Activated CD8-positive, alpha-beta memory T cell treated with anti-CD3 and anti-CD28 coated beads for 24 hours (primary cell): ENCODE measurements around the gene CCDC6.
"Not testable (repeated sequence)": the region's sequence is repeated elsewhere in the genome, so short reads cannot be mapped to it uniquely, and the experiment has no call there.

Experiments used
- DNase-seq: peaks from one replicate; pipeline ENCODE4 v3.0.0-alpha.2; 2020

Gene CCDC6

DNA sequence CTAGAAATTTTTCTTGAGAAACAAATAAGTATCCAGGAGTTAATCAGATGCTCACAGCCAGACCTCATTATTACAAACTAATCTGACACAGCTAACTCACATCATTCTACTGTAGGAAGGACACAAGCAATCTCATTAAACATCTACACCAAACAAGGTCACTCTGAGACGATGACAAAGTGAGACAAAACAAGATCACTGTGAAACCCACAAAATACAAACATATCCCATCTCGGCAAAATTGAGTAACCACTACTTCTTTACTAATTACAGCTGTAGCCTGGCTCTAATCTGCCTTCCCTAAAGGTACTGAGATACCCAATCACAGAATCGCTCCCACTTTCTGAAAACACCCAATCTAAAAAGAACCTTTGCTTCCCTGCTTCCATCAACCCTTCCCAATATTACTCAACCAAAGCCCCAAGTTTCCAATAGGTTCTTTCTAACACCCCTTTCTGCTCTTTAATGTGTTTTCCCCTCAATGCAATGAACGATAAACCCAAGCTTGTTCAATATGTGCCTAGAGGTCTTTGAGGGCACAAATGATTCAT lies 26.9 kb downstream of the CCDC6 start:
- no peak for DNase-seq

DNA sequence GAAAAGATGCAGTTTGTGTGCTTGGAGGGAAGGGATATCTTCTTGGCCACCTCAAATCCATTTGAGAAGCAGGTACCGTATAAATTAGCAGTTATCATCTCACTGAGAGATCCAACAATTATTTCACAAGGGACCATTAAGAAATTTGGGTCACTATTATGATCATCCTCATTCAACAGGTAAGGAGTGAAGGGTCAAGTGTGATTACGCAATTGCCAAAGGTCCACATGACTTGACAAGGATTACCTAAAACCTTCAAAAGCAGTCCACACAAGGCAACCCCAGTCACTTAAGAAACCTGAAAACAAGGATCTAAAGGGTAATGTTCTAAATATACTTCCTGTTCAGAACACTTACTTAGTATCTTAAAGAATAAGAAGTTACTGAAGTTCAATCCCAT lies 27.4 kb downstream of the CCDC6 start:
- no peak for DNase-seq

DNA sequence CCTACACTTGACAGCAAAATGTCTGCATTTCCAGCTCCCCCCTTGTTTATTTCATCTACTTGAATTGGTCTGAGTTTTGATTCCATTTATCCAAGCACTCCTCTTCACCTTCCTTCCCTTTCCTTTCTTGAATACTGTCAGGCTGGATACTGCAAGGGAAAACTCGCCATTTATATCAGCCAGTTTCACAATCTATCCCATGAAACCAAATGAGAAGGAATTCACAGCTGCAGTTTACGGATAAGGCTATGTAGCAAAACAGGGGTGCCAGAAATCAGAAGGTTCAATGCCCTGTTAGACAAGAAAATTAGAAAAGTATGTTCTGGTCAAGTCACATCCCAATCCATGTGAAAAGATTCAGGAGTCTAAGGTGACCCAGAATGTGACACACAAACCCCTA lies 28.1 kb downstream of the CCDC6 start:
- no peak for DNase-seq

DNA sequence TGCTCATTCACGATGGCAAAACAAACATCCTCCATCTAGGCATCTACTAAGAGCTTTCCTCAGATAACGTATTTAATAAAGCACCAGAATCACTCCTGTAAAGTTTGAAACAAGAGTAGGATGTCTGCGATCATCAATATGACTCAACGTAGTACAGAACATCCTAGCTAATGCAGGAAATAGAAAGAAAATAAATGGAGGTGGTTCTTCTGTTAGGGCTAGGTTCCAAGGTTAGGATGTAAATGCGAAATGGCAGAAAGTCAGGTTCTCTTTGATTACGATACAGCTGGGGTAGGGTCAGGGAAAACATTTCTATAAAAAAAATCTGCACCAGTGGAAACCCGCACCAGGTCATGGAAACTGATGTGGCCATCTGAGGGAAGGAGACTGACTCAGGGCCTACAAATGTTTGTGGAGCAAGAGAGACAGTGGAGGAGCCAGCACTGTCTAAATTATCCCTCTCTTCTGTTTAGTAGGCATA lies 29.1 kb downstream of the CCDC6 start:
- no peak for DNase-seq

DNA sequence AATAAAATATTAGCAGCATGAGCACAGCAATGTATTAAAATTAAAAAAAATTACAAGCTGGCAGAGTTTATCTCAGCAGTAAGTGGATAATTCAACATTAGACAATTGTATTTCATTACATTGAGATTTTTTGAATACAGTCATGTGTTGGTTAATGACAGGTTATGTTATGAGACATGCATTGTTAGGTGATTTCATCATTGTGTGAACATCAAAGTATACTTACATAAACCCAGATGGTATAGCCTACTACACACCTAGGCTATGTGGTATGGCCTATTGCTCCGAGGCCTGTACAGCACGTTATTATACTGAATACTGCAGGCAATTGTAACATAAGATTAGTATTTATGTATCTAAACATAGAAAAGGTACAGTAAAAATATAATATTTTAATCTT lies 29.7 kb downstream of the CCDC6 start:
- DNase-seq = no peak

DNA sequence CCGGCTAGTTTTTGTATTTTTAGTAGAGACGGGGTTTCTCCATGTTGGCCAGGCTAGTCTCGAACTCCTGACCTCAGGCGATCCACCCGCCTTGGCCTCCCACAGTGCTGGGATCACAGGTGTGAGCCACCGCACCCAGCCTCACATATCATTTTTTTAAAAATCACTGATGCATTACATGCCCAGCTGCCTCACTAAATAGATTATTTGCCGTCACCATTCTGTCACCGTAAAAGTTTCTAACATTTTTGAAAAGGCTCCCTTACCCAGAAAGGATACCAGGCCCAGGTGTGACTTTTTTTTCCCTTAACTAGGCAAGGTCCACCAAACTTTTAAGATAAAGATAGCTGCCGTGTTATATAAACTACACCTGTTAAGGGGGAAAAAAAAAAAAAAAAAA lies 30.1 kb downstream of the CCDC6 start:
- not testable (repeated sequence) for DNase-seq

DNA sequence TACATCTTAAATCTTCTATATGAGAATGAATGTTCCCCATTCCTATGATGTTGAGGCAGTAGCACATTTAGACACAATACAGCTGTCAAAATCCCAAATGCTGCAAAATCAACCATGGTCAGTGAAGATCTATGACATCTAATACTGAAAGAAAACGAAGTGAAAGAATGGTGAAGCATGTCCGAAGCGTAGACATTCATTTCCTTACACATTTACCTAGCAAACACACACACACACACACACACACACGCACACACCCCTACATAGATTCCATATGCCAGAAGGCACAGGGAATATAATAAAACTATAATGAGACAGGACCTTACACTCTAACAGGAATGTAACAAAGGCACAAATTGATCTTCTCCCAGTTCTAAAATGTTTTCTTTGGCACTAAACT lies 32.5 kb downstream of the CCDC6 start:
- no peak for DNase-seq

DNA sequence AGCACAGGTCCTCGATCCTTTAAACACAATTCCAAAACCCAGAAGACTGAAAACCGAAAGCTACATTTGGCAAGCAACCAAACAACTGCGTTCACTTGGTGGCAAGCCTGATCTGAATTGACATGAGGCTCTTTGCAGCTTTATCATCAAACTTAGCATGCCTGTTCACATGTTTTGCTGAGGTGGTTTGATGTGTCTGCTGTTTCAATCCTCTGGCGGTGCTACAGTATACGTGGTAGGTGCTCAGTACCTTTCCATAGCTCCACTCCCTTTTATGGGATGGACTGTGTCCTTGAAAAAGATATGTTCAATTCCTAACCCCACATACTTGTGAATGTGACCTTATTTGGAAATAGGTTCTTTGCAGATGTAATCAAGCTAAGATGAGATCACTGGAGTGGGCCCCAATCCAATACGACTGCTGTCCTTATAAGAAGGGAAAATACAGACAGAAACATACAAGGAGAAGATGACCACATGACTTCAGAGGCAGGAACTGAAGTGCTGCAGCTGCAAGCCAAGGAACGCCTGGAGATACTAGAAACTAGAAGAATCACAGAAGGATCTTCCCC lies 33.4 kb downstream of the CCDC6 start:
- no peak for DNase-seq

DNA sequence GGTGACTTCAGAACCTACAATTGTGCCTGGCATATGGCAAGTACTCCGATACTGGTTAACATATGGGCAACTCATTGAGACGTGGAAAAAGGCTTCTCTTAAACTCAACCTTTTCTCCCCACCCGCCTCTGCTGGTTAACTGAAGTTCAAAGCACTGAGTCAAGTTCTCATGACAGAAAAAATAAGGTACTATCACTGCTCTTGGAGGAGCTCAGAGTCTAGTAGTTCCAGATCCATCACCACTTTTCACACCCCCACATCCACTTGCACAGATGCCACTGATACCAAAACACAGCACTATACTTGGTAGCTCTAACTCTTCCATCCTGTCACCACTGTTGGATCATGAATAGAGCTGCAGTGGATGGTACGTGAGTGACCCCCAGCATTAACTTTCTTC lies 36.2 kb downstream of the CCDC6 start:
- no peak for DNase-seq

DNA sequence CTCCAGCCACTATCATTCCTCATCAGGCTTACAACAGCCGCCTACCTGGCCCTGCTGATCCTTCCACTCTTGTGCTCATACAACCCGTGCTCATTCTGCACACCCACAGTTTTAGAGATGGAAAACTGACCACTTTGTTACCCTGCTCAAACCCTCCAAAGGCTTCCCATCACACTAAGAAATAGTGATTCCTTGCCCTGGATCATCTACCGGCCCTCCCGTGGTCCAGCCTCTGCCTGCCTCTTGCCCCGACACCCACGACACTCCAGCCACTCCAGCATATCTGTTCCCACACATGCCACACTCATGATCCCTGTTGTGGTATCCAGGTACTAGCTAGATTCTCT lies 36.8 kb downstream of the CCDC6 start:
- no peak for DNase-seq

DNA sequence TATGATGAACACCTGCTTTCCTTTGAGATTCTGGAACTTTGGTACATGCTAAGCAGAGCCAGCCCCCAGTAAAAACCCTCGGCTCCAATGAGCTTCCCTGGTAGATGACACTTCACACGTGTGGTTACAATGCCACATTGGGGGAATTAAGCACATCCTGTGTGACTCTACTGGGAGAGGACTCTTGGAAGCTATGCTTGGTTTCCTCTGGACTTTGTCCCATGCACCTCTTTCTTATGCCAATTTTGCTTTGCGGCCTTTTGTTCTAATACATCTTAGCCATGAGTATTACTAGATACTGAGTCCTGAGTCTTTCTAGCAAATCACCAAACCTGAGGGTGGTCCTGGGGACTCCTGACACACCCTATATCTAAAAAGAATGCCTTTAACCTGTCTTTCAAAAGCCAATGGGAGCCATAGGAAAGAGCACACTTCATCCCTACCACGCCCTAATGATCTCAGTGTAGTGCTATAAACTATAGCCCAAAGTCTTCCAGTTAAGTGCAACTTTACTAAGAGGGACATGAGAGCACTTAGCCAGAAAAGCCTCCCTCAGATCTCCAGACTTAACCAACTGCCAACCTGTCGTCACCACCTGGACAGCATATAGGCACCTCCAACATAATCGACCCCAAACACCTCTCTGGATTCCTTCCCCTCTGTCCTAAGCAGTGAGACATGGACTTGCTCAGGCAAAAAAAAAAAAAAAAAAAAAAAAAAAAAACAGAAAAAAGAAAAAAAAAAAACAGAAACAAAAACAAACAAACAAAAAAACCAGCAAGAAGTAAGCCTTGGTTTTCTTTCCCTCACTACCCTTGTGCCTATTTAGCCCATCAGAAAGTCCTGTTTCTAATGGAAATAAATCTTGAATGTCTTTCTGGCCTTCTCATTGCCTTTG lies 37.4 kb downstream of the CCDC6 start:
- DNase-seq = no peak

DNA sequence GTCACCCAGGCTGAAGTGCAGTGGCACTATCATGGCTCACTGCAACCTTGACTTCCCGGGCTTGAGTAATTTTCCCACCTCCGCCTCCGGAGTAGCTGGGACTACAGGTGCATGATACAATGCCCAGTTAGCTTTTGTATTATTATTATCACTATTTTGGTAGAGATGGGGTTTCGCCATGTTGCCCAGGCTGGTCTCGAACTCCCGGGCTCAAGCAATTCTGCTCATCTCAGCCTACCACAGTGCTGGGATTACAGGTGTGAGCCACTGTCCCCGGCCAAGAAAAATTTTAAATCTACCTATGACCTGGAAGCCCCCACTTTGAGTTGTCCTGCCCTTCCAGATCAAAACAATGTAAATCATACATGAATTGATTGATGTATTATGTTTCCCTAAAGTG lies 38.8 kb downstream of the CCDC6 start:
- DNase-seq = no peak

DNA sequence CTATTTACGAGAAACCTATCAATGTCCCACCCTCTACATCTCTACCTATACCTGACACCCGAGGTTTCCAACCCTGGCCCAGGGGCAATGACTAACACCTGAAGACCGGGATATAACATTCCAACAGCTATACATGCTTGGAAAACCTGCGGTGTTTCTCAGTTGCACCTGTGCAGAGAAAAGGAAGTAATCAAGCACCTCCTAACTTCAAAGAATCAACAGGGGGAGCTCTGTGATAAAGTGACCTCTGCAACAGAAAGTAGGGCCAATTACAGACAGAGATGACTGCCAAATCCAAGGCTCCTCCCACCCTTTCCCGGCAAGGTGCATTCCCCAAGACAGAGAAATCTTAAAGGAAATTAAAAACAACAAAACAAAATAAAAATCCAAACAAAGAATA lies 41.3 kb downstream of the CCDC6 start:
- no peak for DNase-seq

DNA sequence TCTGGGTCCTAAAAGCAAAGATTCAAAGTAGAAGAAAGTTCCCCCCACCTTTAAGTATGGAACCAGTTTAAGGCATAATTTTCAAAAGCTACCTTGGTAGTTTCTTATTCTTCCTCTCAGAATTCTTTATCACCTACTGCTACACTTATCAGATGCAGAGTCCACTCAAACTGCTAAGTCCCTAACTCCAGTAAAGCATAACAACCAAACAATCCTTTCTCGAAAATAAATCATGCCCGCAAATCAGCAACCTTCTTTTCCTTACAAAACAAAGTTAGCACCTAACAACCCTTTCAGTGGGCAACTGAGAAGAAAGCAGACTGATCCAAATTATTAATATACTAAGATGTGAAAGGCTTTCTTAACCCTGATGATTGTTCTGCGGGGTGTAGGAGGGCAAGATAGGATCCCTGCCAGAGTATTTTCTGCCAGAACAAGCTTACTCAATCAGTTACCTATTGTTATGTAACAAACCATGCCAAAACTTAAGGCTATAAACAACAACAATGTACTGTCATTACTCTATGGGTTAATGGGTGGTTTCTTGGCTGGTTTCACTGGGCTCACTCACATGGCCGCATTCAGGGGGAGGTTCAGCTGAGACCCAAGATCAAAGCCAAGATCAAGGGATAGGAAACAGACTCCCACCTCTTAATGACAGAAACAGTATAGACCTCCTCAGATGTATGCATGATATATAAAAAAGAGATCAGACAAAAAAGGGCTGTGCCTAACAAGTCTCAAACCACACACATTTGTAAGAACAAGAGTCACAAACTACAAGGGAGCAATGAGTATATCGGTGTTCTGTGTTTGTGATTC lies 42.0 kb downstream of the CCDC6 start:
- no peak for DNase-seq

DNA sequence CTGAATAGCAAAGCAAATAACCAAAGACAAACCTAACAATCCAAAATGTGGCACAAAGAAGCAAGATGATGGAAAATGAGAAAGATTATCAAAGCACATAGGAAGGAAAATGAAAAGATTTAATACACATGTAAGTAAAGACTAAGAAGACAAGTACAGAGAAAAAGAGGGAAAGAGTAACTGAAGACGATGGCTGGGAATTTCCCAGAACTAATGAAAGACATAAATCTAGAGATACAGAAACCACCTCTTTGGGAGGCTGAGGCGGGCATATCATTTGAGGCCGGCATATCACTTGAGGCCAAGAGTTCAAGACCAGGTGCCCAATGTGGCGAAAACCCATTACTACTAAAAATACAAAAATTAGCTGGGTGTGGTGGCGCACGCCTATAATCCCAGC lies 46.8 kb downstream of the CCDC6 start:
- DNase-seq = no peak

DNA sequence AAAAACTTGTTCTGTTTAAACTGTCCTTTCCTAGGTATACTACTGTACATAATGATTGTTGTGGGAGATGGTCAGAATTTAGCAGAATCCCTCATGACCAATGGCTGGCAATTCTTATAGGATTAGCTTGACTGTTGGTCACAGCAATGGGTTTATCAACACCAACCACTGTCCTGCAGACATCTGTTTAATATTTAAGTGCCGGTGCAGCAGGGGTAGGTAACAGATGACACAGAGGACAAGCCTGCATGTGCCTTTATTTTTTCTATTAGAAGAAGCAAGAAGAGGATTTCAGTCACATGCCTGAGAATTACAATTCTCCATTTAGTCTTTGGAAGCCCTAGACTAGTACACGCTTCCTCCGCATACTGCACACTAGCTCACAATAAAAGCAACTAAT lies 48.4 kb downstream of the CCDC6 start:
- no peak for DNase-seq

DNA sequence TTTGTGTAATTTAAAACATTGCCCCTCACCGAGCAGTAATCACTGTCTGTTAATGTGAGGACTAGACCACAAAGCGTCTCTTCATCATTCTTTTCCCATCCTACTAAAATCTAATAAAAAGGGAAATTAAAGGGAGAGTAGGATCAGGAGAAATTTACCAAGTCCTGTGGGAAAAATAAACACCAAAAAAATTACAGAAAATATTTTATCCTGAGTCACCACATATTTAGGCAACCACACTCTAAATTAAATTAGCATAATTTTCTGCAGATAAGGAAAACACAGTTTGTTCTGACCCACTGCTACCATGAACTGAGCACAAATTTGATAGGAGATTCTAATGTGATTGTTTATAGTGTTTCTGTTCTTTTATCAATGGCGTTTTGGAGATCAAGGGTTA lies 49.3 kb downstream of the CCDC6 start:
- no peak for DNase-seq

DNA sequence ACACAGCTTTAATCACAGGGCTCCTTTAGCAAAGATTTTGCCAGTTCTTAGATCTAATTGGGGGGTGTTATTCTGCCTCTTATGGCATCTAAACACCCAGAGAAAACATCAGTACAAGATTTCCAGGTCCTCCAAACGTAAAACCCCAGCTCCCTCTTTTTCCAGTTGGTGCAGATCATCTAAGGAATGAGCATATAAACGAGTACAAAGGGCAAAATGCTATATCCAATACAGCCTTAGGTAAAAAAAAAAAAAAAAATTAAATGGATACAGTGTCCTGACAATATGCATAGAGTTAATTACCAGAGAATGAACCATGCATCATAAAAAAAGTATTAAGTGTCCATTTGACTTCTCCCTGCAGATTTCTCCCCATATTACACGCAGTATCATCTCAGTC lies 50.3 kb downstream of the CCDC6 start:
- no peak for DNase-seq

DNA sequence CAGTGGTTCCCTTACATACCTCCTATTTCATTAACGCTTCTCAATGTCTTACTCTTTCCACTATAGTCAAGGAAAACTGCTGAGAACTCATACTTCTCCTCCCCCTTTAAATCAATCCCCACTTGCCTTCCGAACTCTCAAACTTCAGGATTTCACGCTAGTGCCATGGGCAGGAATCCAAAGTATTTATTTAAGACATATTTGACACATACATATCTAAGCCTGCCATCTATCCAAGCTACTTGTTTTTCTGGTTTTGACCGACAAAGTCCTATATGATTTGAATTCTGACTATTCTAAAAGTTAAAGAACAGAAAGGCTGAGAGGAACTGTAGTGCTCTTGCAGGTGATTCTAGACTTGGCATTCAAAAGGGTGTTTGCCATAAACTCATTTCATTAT lies 51.8 kb downstream of the CCDC6 start:
- no peak for DNase-seq

DNA sequence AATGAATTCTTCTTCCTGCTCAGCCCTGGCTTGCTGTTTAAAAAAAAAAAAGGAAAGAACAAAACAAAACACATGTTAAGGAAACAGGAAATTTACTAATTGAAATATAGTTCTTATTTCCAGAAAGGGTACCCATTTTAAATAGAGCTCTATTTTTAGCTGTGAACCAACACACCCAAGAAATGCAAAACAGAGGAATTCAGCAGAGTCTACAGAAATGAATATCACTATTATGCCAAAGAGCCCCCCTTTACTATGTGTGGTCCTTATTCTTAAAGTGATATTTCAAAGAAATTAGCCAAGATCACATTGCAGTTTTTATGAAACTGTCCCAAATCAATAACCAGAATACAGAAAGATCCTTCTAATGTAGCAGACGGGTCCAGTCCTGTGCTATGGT lies 53.7 kb downstream of the CCDC6 start:
- no peak for DNase-seq

DNA sequence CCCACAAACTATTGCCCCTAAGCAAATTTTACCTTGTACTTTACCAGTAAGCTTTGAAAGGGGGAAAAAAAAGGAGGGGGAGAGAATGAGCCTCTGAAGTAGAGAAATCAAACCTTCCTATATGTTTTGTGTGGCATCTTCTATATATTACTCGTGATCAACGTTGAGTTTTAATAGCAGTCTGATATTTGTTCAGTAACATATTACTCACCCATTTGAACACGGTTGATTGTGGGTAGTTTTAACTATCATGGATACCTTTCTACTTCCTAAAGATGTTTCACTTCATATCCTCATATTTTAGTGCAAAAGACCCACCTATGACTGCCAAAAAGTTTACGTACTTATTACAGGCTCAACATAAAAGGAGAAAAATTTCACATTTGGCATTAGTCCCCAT lies 54.5 kb downstream of the CCDC6 start:
- no peak for DNase-seq

DNA sequence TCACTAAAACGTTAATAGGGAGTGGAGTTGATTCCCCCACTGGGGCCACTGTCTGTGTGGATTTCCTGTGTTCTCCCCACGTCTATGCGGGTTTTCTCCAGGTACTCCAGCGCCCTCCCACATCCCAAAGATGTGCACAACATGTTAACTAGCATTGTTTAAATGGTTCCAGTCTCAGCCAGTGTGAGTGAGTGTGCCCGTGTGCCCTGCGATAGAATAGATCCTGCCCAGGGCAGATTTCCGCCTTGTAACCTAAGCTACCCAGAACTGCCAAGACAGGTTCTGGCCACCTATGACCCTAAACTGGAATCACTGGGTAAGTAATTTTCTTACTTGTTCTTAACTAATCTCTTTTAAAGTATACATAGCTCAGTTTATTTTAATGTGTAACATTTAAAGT lies 58.5 kb downstream of the CCDC6 start:
- DNase-seq = no peak

DNA sequence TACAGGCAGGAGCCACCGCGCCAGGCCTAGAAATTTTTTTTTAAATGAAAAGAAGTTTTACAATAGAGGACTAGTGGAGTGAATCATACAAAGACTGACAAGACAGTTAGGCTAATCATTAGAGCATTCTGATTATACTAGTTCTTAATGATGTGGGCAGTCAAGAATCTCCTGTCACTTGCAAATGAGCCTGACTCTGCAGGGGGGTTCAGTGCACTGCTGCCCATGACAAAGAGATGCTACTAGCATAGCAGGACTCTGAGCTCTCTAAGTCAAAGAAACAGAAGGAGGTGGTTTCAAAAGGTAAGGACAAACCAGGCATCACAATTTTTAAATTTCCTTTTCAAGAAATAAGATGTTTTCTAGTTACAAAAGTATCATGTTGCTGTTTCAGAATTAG lies 59.0 kb downstream of the CCDC6 start:
- DNase-seq = no peak

DNA sequence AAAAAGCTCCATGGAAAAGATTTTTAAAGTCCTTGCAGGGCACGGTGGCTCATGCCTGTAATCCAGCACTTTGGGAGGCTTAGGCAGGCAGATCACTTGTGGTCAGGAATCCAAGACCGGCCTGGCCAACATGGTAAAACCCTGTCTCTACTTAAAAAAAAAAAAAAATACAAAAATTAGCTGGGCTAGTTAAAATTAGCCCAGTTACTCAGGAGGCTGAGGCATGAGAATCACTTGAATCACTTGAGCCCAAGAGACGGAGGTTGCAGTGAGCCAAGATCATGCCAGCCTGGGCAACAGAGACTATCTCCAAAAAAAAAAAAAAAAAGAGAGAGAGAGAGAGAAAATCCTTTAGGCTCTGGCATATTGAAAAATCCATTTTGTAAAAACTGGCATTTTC lies 61.9 kb downstream of the CCDC6 start:
- DNase-seq = no peak
